Osteoblast (primary cell): ENCODE results near the gene SLC24A3. TPM values are rescaled to one million over a fixed set of nuclear protein-coding genes. Genes with fewer than 3 reads are reported as not detected.

Experiments used
- DNase-seq: peaks from one replicate; pipeline ENCODE4 v3.0.0; 2011; ENCODE audit warnings: low spot score, mixed read lengths; ENCODE audit not compliant: insufficient read length; ENCODE audit errors: missing footprints
- H2AFZ ChIP-seq: 2 replicates; pipeline ENCODE4 v1.6.0; 2011; ENCODE audit warnings: mild to moderate bottlenecking, low read length
- H3K27ac ChIP-seq: 2 replicates; pipeline ENCODE4 v1.5.1; 2011; ENCODE audit warnings: mild to moderate bottlenecking, low read depth, low read length, moderate library complexity
- H3K27me3 ChIP-seq: 2 replicates; pipeline ENCODE4 v1.6.0; 2012; ENCODE audit warnings: mild to moderate bottlenecking, control low read depth, inconsistent platforms, low read length, moderate library complexity; ENCODE audit not compliant: insufficient read depth
- H3K36me3 ChIP-seq: 2 replicates; pipeline ENCODE4 v1.5.1; 2011; ENCODE audit warnings: mild to moderate bottlenecking, low read length, control low read depth, moderate library complexity; ENCODE audit not compliant: insufficient read depth
- H3K4me1 ChIP-seq: 2 replicates; pipeline ENCODE4 v1.5.1; 2011; ENCODE audit warnings: mild to moderate bottlenecking, low read length, control low read depth, moderate library complexity; ENCODE audit not compliant: insufficient read depth
- H3K4me2 ChIP-seq: 2 replicates; pipeline ENCODE4 v1.6.0; 2011; ENCODE audit warnings: mild to moderate bottlenecking, low read length; ENCODE audit not compliant: insufficient read depth
- H3K4me3 ChIP-seq: fragments of 200-600 bp; sonication (generic); 3 replicates; pipeline ENCODE4 v1.5.1; 2012; ENCODE audit warnings: mild to moderate bottlenecking, low read length, inconsistent platforms; ENCODE audit not compliant: insufficient read depth
- H3K79me2 ChIP-seq: 2 replicates; pipeline ENCODE4 v1.6.0; 2012; ENCODE audit warnings: mild to moderate bottlenecking, low read length, control low read depth, inconsistent platforms; ENCODE audit not compliant: insufficient read depth
- H3K9me3 ChIP-seq: 2 replicates; pipeline ENCODE4 v1.5.1; 2011; ENCODE audit warnings: low read depth, low read length, control low read depth
- H4K20me1 ChIP-seq: 2 replicates; pipeline ENCODE4 v1.6.0; 2012; ENCODE audit warnings: mild to moderate bottlenecking, low read length, control low read depth; ENCODE audit not compliant: insufficient read depth
- CTCF ChIP-seq: IDR thresholded peaks from 2 replicates; pipeline ENCODE4 v1.5.1; 2011; ENCODE audit warnings: mild to moderate bottlenecking, low read depth, low read length, moderate library complexity; ENCODE audit errors: extremely low read depth
- total RNA-seq: library from RNA; depleted of rRNA; stranded (reverse); fragments of >200 nt; gene quantifications from 2 replicates; pipeline ENCODE4 v1.2.3, GENCODE V29; 2012

SLC24A3 gene
- total RNA-seq, 1 donor: 1.1 TPM

- no peaks in the 10 kb centered on the region for H3K79me2 ChIP-seq
- peak; percentile 55 for DNase-seq
- no peak overlapping the region for H2AFZ ChIP-seq
Observed at GRCh38 chr20:19322061-19322985, 109.9 kb downstream of the SLC24A3 start.

GRCh38 chr20:19327401-19327800 lies 115.0 kb downstream of the SLC24A3 start:
- Histone ChIP-seq H3K36me3 (no peaks in the 10 kb centered on the region), H3K4me2 (no peak overlapping the region), H3K9me3 (no peaks in the 10 kb centered on the region), H3K27ac (no peak overlapping the region), H4K20me1 (no peaks in the 10 kb centered on the region), H2AFZ (no peak overlapping the region), H3K79me2 (no peaks in the 10 kb centered on the region), H3K4me3 (no peak overlapping the region), H3K4me1 (no peaks in the 10 kb centered on the region), H3K27me3 (no peaks in the 10 kb centered on the region)
- TF ChIP-seq CTCF: no peak
- DNase-seq: no peak

More at GRCh38 chr20:19322061-19322985, 109.9 kb downstream of the SLC24A3 start:
- no peak for TF ChIP-seq CTCF
- no peaks in the 10 kb centered on the region for H3K27me3 ChIP-seq
- no peaks in the 10 kb centered on the region for H3K36me3 ChIP-seq
- no peak overlapping the region for H3K4me2 ChIP-seq
- H3K4me1 ChIP-seq: no peaks in the 10 kb centered on the region
- H3K27ac ChIP-seq: no peak overlapping the region
- no peaks in the 10 kb centered on the region for H3K9me3 ChIP-seq
- no peak overlapping the region for H3K4me3 ChIP-seq
- no peaks in the 10 kb centered on the region for H4K20me1 ChIP-seq

GRCh38 chr20:19328676-19329075 lies 116.2 kb downstream of the SLC24A3 start:
- Histone ChIP-seq H3K36me3 (no peaks in the 10 kb centered on the region), H3K4me2 (no peak overlapping the region), H3K4me1 (no peaks in the 10 kb centered on the region), H4K20me1 (no peaks in the 10 kb centered on the region), H3K27me3 (no peaks in the 10 kb centered on the region), H3K9me3 (no peaks in the 10 kb centered on the region), H3K79me2 (no peaks in the 10 kb centered on the region), H3K27ac (no peak overlapping the region), H2AFZ (no peak overlapping the region), H3K4me3 (no peak overlapping the region)
- DNase-seq: no peak
- no peak for TF ChIP-seq CTCF

GRCh38 chr20:19330038-19330437 lies 117.6 kb downstream of the SLC24A3 start:
- no peak for TF ChIP-seq CTCF
- Histone ChIP-seq H3K36me3 (no peaks in the 10 kb centered on the region), H3K4me3 (no peak overlapping the region)

More at GRCh38 chr20:19330038-19330437, 117.6 kb downstream of the SLC24A3 start:
- H4K20me1 ChIP-seq: no peaks in the 10 kb centered on the region
- no peak overlapping the region for H3K4me2 ChIP-seq
- no peak overlapping the region for H3K27ac ChIP-seq
- H3K27me3 ChIP-seq: no peaks in the 10 kb centered on the region
- no peaks in the 10 kb centered on the region for H3K79me2 ChIP-seq
- no peaks in the 10 kb centered on the region for H3K9me3 ChIP-seq
- no peak for DNase-seq
- no peaks in the 10 kb centered on the region for H3K4me1 ChIP-seq
- H2AFZ ChIP-seq: no peak overlapping the region
